Measurements from ENCODE around the gene TSGA10IP. TPM values are rescaled to one million over a fixed set of nuclear protein-coding genes. Genes with fewer than 3 reads are reported as not detected.

The TSGA10IP gene
- polyA plus RNA-seq, 1 experiment: not detected

GRCh38 chr11:65962141-65962564, 16.9 kb downstream of the TSGA10IP start:
- ChIA-PET POLR2A (interaction anchor here (0.7 kb wide), 1 partner anchor 72 kb away, joined by 3 read pairs; the partner anchor contains the start of gene CCDC85B), CTCF (no interaction called here)

GRCh38 chr11:65964906-65965305, 19.6 kb downstream of the TSGA10IP start:
- DNase-seq (ENCODE audit: low read depth): no peak
- POLR2A ChIA-PET: no interaction called here
- no peak for TF ChIP-seq CTCF (IDR thresholded peaks at IDR 0.05; ENCODE audit: insufficient read depth, low read depth, low read length)
- peaks cover 39% of the 10 kb centered on the region for H3K36me3 ChIP-seq (ENCODE audit: control insufficient read depth, insufficient read depth, low read length)
- H3K4me3 ChIP-seq (ENCODE audit: low read depth, low read length): no peak overlapping the region
- CTCF ChIA-PET: interaction anchor here (1.4 kb wide), 1 partner anchor 80 kb away, joined by 6 read pairs; no protein-coding TSS in a partner anchor
- no peaks in the 10 kb centered on the region for H3K27me3 ChIP-seq (ENCODE audit: control insufficient read depth, insufficient read depth, low read length)

More at GRCh38 chr11:65962141-65962564, 16.9 kb downstream of the TSGA10IP start:
- TF ChIP-seq CTCF (IDR thresholded peaks at IDR 0.05; ENCODE audit: insufficient read depth, low read depth, low read length): no peak
- peak overlapping the region; percentile 71 for H3K4me3 ChIP-seq (ENCODE audit: low read depth, low read length)
- no peak for DNase-seq (ENCODE audit: low read depth)
- peaks cover 27% of the 10 kb centered on the region for H3K36me3 ChIP-seq (ENCODE audit: control insufficient read depth, insufficient read depth, low read length)
- no peaks in the 10 kb centered on the region for H3K27me3 ChIP-seq (ENCODE audit: control insufficient read depth, insufficient read depth, low read length)

DNA sequence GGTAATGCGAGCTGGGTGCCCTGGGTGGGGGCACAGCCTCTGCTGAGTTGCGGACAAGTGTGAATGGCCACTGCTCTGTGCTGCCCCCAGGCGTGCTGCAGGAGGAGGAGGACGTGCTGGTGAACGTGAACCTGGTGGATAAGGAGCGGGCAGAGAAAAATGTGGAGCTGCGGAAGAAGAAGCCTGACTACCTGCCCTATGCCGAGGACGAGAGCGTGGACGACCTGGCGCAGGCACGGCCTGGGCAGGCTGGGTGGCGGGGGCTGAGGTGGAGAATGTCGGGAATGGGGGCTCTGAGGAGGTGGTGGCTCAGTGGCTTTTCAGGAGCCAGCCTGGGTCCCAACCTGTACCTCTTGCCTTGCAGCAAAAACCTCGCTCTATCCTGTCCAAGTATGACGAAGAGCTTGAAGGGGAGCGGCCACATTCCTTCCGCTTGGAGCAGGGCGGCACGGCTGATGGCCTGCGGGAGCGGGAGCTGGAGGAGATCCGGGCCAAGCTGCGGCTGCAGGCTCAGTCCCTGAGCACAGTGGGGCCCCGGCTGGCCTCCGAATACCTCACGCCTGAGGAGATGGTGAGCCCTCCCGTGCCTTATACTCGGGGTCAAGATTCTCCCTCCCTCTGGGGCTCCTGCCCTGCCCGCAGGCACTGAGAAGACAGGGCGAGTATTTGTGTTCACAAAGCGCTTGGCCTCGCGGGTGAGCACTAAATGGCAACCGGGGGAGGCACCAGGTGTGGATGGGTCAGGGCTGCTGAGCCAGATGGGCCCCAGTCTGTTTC, 20.9 kb downstream of the TSGA10IP start:
- Histone ChIP-seq H3K36me3 (ENCODE audit: control insufficient read depth, insufficient read depth, low read length) (peaks cover 43% of the 10 kb centered on the region), H3K4me3 (ENCODE audit: low read depth, low read length) (no peak overlapping the region), H3K27me3 (ENCODE audit: control insufficient read depth, insufficient read depth, low read length) (no peaks in the 10 kb centered on the region)
- POLR2A ChIA-PET: no interaction called here
- no peak for DNase-seq (ENCODE audit: low read depth)
- TF ChIP-seq CTCF (IDR thresholded peaks at IDR 0.05; ENCODE audit: insufficient read depth, low read depth, low read length): no peak
- CTCF ChIA-PET: interaction anchor here (0.9 to 1.4 kb wide), 3 partner anchors 10 to 82 kb away, joined by 4 to 6 read pairs (median 4); partner anchors contain the start of gene FIBP

DNA sequence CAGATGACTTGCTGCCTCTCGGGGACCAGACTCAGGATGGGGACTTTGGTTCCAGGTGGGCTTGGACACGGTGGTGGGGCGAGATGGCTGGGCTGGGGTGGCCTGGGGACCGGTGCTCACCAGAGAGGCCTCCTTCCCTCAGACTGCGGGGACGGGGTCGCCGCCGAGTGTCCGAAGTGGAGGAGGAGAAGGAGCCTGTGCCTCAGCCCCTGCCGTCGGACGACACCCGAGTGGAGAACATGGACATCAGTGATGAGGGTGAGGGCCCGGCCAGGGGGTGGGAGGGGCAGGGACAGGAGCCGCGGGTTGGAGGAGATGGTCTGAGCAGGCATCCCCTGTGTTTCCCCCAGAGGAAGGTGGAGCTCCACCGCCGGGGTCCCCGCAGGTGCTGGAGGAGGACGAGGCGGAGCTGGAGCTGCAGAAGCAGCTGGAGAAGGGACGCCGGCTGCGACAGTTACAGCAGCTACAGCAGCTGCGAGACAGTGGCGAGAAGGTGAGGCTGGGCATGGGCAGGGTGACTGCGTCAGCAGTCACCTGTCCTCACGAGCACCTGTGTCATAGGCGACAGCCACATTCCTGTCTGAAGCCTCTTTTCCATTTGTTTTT, 22.2 kb downstream of the TSGA10IP start:
- Histone ChIP-seq H3K27me3 (ENCODE audit: control insufficient read depth, insufficient read depth, low read length) (no peaks in the 10 kb centered on the region), H3K4me3 (ENCODE audit: low read depth, low read length) (no peak overlapping the region), H3K36me3 (ENCODE audit: control insufficient read depth, insufficient read depth, low read length) (peaks cover 43% of the 10 kb centered on the region)
- ChIA-PET CTCF (no interaction called here), POLR2A (no interaction called here)
- DNase-seq (ENCODE audit: low read depth): no peak
- TF ChIP-seq CTCF (IDR thresholded peaks at IDR 0.05; ENCODE audit: insufficient read depth, low read depth, low read length): no peak
